ENCODE results near the gene STRIP1.

Gene STRIP1

DNA sequence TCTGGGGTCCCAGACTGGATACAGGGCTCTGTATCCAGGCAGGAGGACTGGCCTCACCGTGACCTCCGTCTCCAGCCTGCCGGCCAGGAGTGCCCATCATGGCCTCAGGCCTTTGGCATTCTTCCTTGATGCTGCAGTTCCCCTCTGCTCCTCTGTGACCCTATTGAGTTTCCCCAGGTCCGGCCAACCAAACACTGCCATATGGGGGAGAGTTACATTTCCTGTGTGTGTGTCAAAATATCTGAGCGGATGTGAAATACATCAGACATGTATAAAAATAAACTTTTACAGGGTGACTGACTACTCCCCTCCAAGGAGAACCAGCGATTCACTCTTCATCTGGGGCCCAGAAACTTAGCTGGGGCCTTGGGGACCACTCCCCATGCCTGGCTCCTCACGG lies 67.7 kb downstream of the STRIP1 start:
- H3K27me3 ChIP-seq (ENCODE audit: control insufficient read depth in 1 of 2, insufficient read depth in 1 of 2, low read length in 2 of 2), result peaks cover 33 to 77% of the 10 kb centered on the region in 2 experiments
- no peak overlapping the region for H3K23ac ChIP-seq (ENCODE audit: low read length in 2 of 2)
- H3K79me1 ChIP-seq (replicated peaks; ENCODE audit: low read length, poor library complexity, severe bottlenecking), result no peaks in the 10 kb centered on the region
- H3K14ac ChIP-seq (ENCODE audit: low read length in 2 of 2), result no peak overlapping the region
- H4K8ac ChIP-seq (ENCODE audit: low read length), result no peak overlapping the region
- H3K18ac ChIP-seq (ENCODE audit: low read depth in 1 of 2, low read length in 2 of 2), result no peak overlapping the region
- no peaks in the 10 kb centered on the region for H3K36me3 ChIP-seq (ENCODE audit: control insufficient read depth in 1 of 2, insufficient read depth in 2 of 2, low read depth in 1 of 2, low read length in 2 of 2)
- H2AFZ ChIP-seq (ENCODE audit: low read depth, low read length), result no peak overlapping the region
- H2BK12ac ChIP-seq (ENCODE audit: low read length in 2 of 2), result no peak overlapping the region
- no peak overlapping the region for H2BK5ac ChIP-seq (ENCODE audit: low read depth, low read length, poor library complexity, severe bottlenecking)
- H3K9me3 ChIP-seq (ENCODE audit: control insufficient read depth, low read length), result no peaks in the 10 kb centered on the region
- H3K27ac ChIP-seq (ENCODE audit: low read length, poor library complexity, severe bottlenecking), result no peak overlapping the region
- H3K4me2 ChIP-seq (ENCODE audit: low read length, poor library complexity, severe bottlenecking), result no peak overlapping the region
- H3K4ac ChIP-seq (ENCODE audit: low read depth in 1 of 2, low read length in 2 of 2), result no peak overlapping the region
- no peak overlapping the region for H4K91ac ChIP-seq (ENCODE audit: low read length)
- no peak overlapping the region for H3K9ac ChIP-seq (ENCODE audit: low read length)
- H2BK15ac ChIP-seq (ENCODE audit: low read depth, poor library complexity, severe bottlenecking), result no peak overlapping the region
- no peak overlapping the region for H2AK5ac ChIP-seq (ENCODE audit: low read length, severe bottlenecking)
- H2BK120ac ChIP-seq (ENCODE audit: low read depth, low read length), result no peak overlapping the region
- no peaks in the 10 kb centered on the region for H3K4me1 ChIP-seq (ENCODE audit: control insufficient read depth, insufficient read depth, low read depth, low read length)
- WGBS, result 62% methylated on average over 5 of the region's 7 CpGs
- no peak for DNase-seq
- no peak overlapping the region for H3K4me3 ChIP-seq (ENCODE audit: insufficient read depth in 1 of 2, low read depth in 1 of 2, low read length in 2 of 2)

All from mesenchymal stem cell (in vitro differentiated cells and primary cell).